IPS-15b (cell line): ENCODE results near the gene LRP1.

Source experiments
- H3K27me3 ChIP-seq: one replicate; pipeline ENCODE4 v1.6.1; 2013; ENCODE audit warnings: low read length; ENCODE audit not compliant: control insufficient read depth, insufficient read depth
- H3K36me3 ChIP-seq: one replicate; pipeline ENCODE4 v1.6.1; 2013; ENCODE audit warnings: low read length; ENCODE audit not compliant: control insufficient read depth, insufficient read depth
- H3K4me1 ChIP-seq: one replicate; pipeline ENCODE4 v1.6.1; 2013; ENCODE audit warnings: mild to moderate bottlenecking, low read length; ENCODE audit not compliant: control insufficient read depth, insufficient read depth
- H3K4me3 ChIP-seq: one replicate; pipeline ENCODE4 v1.5.1; 2013; ENCODE audit warnings: low read depth, low read length
- H3K9ac ChIP-seq: one replicate; pipeline ENCODE4 v1.6.1; 2013; ENCODE audit warnings: low read depth, mild to moderate bottlenecking, low read length
- H3K9me3 ChIP-seq: one replicate; pipeline ENCODE4 v1.6.1; 2013; ENCODE audit warnings: mild to moderate bottlenecking, low read length; ENCODE audit not compliant: control insufficient read depth, insufficient read depth

The LRP1 gene

DNA sequence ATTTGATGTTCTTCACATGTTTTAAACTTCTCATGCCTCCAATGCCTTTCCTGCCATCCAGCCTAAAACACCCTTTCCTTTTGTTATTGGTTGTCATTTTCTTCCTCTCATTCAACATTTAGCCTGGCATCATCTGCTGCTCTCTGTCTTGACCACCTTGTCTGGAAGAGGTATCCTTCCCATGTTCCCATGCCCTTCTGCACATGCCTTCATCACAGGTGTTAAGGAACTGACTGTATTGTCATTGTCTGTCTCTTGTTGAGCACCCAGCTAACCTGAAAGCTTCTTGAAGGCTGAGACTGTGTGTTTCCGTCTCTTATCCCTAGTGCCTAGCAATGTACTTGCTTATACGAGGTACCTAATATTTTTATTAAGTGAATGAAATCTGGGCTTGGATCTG is 4.5 kb upstream of the LRP1 start:
- no peak overlapping the region for H3K9ac ChIP-seq
- peaks cover 7% of the 10 kb centered on the region for H3K4me1 ChIP-seq
- no peaks in the 10 kb centered on the region for H3K36me3 ChIP-seq
- no peaks in the 10 kb centered on the region for H3K27me3 ChIP-seq
- no peaks in the 10 kb centered on the region for H3K9me3 ChIP-seq
- no peak overlapping the region for H3K4me3 ChIP-seq

DNA sequence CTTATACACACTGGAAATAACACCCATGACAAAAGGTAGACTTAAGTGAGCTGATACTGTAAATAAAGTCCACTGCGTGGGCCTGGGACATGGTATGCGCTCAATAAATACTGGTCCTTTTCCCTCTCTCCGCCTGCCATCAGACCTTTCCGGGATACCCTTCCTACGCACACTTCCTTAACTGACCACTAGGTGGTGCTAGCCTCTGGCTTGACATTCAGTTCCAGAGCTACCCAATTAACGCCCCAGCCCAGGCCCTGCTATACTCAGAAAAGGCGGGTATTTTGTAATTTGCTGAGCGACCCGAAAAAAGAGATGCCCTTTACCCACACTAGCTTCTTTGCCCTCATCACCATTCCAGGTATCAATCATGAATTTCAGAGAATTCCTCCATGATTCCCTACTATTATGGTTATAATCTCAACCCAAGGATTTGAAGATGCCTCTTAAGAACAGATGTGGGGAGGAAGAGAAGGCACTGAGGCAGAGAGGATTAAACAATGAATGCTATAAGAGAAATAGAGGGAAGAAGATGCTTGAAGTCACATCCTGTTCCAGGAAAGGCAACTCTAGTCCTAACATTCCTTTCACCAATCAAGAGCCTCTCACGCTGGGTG is 3.9 kb upstream of the LRP1 start:
- no peaks in the 10 kb centered on the region for H3K36me3 ChIP-seq
- no peak overlapping the region for H3K9ac ChIP-seq
- H3K27me3 ChIP-seq, result no peaks in the 10 kb centered on the region
- no peaks in the 10 kb centered on the region for H3K9me3 ChIP-seq
- H3K4me1 ChIP-seq, result peaks cover 7% of the 10 kb centered on the region
- H3K4me3 ChIP-seq, result no peak overlapping the region

DNA sequence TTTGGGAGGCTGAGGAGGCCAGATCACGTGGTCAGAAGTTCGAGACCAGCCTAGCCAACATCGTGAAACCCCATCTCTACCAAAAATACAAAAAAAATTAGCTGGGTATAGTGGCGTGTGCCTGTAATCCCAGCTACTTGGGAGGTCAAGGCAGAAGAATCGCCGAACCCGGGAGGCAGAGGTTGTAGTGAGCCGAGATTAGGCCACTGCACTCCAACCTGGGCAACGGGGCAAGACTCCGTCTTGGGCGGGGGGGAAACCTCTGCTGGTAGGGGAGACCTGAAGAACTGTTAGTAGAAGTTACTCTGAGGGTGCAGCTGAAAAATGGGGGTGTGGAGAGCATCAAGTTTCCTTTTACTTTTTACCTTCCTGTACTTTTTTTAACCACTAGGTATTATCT is 2.2 kb upstream of the LRP1 start:
- peaks cover 18% of the 10 kb centered on the region for H3K4me1 ChIP-seq
- H3K9me3 ChIP-seq, result no peaks in the 10 kb centered on the region
- H3K9ac ChIP-seq, result no peak overlapping the region
- H3K27me3 ChIP-seq, result no peaks in the 10 kb centered on the region
- H3K4me3 ChIP-seq, result no peak overlapping the region
- H3K36me3 ChIP-seq, result no peaks in the 10 kb centered on the region

DNA sequence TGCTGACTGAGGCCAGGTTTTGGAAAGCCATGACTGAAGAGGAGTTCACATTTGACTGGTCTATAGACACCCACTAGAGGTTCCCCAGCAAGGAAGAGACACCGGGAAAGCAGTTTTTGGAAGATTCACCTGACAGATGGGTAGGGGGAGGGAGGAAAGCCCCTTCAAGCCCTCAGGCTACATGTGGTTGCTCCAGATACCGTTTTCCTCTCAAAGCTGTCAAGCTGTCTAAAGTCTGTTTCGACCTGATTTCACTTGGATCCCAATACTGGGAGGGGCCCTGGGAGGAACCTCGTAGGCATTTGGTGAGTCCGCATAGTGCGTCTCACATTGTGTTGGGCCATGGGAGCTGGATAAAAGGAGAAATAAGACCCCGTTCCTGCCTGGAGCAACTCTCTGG is 1.7 kb upstream of the LRP1 start:
- no peaks in the 10 kb centered on the region for H3K27me3 ChIP-seq
- H3K36me3 ChIP-seq, result no peaks in the 10 kb centered on the region
- H3K9ac ChIP-seq, result peak overlapping the region; percentile 41
- H3K9me3 ChIP-seq, result no peaks in the 10 kb centered on the region
- peak overlapping the region; percentile 91 for H3K4me3 ChIP-seq
- H3K4me1 ChIP-seq, result peaks cover 23% of the 10 kb centered on the region

DNA sequence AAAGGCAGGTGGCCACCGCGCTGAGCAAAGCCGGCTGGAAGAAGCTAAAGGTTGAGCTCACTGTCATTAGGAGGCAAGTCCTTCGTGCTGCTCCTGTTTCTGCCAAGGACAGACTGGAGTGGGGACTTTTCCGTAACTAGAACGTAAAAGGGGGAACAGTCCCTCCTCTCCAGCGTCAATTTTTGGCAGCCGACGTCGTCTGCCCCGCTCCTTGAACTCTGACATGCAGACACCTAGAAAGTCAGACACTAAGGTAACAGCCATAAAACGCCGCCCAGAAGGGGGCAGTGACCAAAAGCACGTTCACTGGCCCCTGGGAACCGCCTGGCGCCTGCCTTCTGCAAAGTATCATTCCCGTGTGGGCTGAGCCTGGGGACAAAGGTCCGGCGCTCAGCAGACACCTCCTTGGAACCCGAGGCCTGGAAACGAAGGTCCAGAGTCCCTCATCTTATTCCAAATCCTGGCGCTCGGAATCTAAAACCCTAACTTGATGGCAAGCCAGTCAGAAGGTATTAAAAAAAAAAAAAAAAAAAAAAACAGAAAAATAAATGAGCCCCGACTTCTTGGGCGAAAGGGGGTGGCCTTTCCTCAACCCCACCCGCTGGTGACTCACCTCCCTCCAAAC is 1.1 kb upstream of the LRP1 start:
- no peaks in the 10 kb centered on the region for H3K36me3 ChIP-seq
- peaks cover 29% of the 10 kb centered on the region for H3K4me1 ChIP-seq
- no peaks in the 10 kb centered on the region for H3K27me3 ChIP-seq
- no peaks in the 10 kb centered on the region for H3K9me3 ChIP-seq
- peak overlapping the region; percentile 12 for H3K9ac ChIP-seq
- H3K4me3 ChIP-seq, result peak overlapping the region; percentile 91

DNA sequence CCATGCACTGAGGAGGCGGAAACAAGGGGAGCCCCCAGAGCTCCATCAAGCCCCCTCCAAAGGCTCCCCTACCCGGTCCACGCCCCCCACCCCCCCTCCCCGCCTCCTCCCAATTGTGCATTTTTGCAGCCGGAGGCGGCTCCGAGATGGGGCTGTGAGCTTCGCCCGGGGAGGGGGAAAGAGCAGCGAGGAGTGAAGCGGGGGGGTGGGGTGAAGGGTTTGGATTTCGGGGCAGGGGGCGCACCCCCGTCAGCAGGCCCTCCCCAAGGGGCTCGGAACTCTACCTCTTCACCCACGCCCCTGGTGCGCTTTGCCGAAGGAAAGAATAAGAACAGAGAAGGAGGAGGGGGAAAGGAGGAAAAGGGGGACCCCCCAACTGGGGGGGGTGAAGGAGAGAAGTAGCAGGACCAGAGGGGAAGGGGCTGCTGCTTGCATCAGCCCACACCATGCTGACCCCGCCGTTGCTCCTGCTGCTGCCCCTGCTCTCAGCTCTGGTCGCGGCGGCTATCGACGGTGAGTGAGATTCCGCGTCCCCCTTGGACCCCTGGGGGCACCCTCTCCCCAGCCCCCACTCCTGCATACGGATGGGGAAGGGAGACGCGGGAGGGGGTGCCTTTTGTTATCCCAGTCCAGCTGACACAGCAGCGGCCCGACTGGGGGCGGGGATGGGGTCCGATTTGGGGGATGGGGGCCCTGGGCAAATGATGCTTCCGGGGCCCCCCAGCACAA is 400 bp downstream of the LRP1 start:
- Histone ChIP-seq H3K27me3 (no peaks in the 10 kb centered on the region), H3K36me3 (no peaks in the 10 kb centered on the region), H3K9ac (peak overlapping the region; percentile 65), H3K4me3 (peak overlapping the region; percentile 91), H3K9me3 (no peaks in the 10 kb centered on the region), H3K4me1 (peaks cover 42% of the 10 kb centered on the region)

DNA sequence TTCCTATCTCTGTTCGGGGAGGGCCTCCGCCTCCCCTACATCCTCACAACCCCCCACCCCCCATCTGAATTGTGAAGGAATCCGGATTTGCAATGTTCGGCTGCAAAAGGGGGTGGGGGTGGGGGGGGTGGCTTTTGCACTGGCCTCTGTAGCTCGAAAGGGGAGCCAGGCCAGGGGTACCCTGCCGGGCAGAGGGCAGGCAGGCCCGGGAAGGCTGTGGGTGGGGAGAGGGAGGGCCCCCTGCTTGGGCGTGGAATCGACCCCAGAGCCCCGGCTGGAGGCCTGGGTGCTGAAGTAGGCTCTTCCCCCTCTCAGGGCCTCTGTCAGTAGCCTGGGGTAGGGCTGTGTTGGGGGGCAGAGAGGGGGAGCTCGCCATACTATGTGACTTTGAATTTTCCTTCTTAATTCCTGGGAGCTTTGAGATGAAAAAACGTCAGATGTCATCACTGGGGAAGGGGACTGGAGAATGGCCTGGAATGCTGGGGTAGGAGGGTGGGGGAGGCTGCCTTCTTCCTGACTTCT is 1.1 kb downstream of the LRP1 start:
- H3K9me3 ChIP-seq, result no peaks in the 10 kb centered on the region
- H3K27me3 ChIP-seq, result no peaks in the 10 kb centered on the region
- H3K36me3 ChIP-seq, result peaks cover 2% of the 10 kb centered on the region
- peak overlapping the region; percentile 12 for H3K9ac ChIP-seq
- peaks cover 47% of the 10 kb centered on the region for H3K4me1 ChIP-seq
- H3K4me3 ChIP-seq, result peak overlapping the region; percentile 91

DNA sequence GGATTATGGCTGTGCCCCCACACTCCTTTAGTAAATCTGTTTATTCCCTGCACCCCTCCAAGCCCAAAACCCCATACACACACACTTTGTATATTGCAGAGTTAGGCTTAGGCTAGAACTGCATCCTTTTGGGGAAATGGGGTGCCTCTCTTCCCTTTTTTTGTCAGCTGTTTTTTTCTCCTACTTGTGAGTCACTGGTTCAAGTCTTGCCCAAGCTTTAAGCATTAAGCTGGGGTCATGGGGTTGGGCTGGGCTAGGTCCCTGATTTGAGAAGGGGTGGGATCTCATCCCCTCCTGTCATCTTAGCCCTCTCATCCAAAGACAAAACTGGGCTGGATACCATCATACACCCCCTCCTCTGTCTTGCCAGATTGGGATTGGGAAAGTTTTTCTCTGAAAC is 1.6 kb downstream of the LRP1 start:
- peaks cover 2% of the 10 kb centered on the region for H3K36me3 ChIP-seq
- no peaks in the 10 kb centered on the region for H3K27me3 ChIP-seq
- H3K4me1 ChIP-seq, result peaks cover 48% of the 10 kb centered on the region
- H3K9me3 ChIP-seq, result no peaks in the 10 kb centered on the region
- peak overlapping the region; percentile 91 for H3K4me3 ChIP-seq
- H3K9ac ChIP-seq, result peak overlapping the region; percentile 49

DNA sequence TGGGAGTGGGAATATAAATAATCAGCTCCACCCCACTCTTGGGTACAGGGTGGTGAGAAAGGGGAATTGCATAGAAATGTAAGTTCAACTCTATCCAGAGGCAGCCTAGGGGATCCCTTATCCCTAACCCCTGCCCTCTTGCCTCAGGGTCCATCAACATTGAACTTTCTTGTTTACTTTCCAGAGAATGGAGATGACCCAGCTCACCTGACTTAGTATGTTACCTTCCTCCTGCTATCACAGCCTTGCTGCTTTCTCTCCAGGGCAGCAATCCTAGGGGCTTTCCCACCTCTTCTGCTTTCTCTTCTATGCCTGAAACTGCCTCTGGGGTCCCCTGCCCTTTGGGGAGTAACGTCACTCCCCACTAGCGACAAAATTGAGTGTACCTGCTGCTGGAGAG is 2.7 kb downstream of the LRP1 start:
- no peak overlapping the region for H3K9ac ChIP-seq
- H3K4me3 ChIP-seq, result peak overlapping the region; percentile 18
- no peaks in the 10 kb centered on the region for H3K27me3 ChIP-seq
- H3K9me3 ChIP-seq, result no peaks in the 10 kb centered on the region
- H3K4me1 ChIP-seq, result peaks cover 52% of the 10 kb centered on the region
- peaks cover 2% of the 10 kb centered on the region for H3K36me3 ChIP-seq

DNA sequence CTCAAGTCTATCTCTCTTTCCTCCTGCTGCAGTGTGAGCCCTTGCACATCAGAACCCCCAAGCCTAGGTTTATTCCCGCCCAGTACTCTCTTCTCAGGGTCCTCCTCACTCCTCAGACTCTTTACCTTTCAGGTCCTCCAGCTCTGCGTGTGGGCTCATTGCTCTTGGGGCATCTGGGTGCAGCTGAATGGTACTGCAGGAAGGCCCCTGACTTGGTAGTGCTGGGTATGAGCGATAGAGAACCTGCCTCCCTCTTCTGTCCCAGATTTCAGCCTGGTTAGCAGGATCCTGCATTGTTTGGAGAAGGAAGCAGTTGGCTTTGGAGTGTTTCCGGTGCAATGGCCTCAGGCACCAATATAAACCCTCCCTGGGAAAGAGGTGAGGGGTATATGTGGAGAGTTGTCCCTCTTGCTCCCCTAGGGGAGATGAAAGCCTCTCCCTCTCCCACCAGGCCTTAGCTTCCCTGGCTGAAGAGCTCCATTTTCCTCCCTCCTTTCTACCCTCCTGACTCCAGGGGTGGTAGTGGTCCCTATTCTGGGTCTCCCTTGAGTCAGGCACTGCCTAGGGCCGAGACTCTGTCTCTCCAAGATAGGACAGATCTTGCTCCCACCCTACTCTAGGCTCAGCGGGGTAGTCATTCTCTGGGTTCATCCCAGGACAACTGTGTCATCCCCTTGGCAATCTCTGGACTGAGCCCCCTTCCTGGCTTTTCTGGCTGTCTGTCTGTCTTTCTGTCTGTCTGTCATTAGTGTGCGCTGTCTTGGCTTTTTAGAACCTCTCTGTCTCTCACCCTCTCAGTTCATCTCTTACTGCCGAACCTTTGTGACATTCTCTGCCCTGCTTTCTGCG is 3.8 kb downstream of the LRP1 start:
- Histone ChIP-seq H3K4me1 (peaks cover 45% of the 10 kb centered on the region), H3K4me3 (no peak overlapping the region), H3K9me3 (no peaks in the 10 kb centered on the region), H3K36me3 (peaks cover 2% of the 10 kb centered on the region), H3K9ac (no peak overlapping the region), H3K27me3 (no peaks in the 10 kb centered on the region)

DNA sequence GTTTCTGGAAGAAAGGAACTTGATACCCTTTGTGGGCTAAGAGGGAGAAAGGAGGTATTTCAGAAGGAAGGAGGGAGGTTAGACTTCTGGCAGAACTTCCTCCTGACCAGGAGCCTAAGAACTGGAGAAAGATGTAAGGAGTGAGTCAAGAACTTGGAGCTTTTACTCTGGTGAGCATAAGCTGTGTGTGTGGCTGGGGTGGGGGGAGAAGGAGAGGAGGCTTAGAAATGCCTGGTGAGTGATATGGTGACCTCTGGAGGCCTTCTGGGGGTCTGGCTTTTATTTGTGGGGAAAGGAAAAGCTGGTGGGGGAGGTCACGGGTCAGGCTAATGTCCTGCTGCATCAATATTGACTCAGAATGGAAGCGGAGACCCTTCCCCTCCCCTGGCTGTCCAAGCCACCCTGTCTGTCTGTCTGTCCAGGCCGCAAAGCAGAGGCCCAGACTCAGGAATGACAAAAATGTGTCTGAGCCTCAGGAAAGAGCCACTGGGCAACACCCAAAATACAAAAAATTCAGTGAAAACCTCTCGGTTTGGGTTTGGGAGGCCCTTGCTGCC is 4.8 kb downstream of the LRP1 start:
- Histone ChIP-seq H3K9me3 (no peaks in the 10 kb centered on the region), H3K27me3 (no peaks in the 10 kb centered on the region), H3K36me3 (peaks cover 2% of the 10 kb centered on the region), H3K4me3 (no peak overlapping the region), H3K9ac (peak overlapping the region; percentile 38), H3K4me1 (peaks cover 46% of the 10 kb centered on the region)
